GM21515 (cell line): ENCODE measurements around the gene TMEM14B.
"Not testable (repeated sequence)": the region's sequence is repeated elsewhere in the genome, so short reads cannot be mapped to it uniquely, and the experiment has no call there.

Experiments
- ATAC-seq: cut with Tn5 transposase; IDR thresholded peaks from one replicate; pipeline ENCODE4 v1.9.1; 2021; ENCODE audit not compliant: unreplicated experiment

TMEM14B gene

DNA sequence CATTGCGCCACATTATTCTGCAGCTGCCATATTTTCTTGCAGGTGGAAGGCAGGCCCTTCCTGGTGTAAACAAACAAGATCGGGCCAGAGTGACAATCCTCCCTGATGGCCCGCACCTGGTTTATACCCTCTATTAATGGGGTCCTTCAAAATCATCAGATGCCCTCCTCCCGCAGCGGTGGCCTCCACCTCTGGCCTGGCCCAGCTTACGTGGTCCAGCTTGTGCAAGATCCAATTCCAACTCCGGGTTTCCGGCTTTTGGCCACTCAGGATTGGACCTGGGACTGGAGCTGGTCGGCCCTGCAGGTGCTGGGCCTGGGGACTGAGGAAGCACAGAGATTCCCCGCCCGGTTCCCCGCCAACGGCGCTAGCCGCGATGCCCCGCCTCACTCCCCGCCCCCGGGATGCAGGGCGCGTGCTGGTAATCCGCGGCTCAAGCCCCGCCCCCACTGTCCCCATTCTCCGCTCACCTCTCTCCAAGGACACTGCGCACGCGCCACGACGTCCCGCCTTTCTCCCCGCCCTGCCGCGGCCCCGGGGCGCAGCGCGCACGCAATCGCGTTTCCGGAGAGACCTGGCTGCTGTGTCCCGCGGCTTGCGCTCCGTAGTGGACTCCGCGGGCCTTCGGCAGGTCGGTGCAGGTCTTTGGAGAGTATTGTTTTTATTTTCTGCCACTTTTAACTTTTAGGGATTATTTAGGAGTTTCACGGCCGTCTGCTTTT lies at the start of gene TMEM14B:
TMEM14B (plus strand) TSS at position 555 of the 722 bp plus-strand sequence. CDS start 1,441 bp downstream, outside the sequence.
- peak; percentile 97 for ATAC-seq

GRCh38 chr6:10713962-10714361 lies 33.6 kb upstream of the TMEM14B start:
- no peak for ATAC-seq

- no peak for ATAC-seq
Measured at GRCh38 chr6:10719296-10719963, 28.2 kb upstream of the TMEM14B start.

GRCh38 chr6:10719964-10720264 lies 27.7 kb upstream of the TMEM14B start:
- ATAC-seq: no peak

DNA sequence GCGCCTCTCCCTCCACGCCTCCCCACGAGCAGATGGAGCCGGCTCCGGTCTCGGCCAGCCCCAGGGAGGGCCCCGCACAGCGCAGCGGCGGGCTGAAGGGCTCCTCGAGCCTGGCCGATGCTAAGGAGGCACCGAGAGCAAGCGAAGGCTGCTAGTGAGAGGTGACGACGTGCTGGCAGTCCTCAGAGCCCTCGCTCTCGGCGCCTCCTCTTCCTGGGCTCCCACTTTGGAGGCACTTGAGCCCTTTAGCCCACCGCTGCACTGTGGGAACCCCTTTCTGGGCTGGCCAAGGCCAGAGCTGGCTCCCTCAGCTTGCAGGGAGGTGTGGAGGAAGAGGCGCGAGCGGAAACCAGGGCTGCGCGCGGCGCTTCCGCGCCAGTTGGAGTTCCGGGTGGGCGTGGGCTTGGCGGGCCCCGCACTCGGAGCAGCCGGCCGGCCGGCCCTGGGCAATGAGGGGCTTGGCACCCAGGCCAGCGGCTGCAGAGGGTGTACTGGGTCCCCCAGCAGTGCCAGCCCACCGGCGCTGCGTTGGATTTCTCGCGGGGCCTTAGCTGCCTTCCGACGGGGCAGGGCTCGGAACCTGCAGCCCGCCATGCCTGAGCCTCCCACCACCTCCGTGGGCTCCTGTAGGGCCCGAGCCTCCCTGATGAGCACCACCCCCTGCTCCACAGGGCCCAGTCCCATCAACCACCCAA lies 27.2 kb upstream of the TMEM14B start:
- ATAC-seq: peak; percentile 28

- ATAC-seq: not testable (repeated sequence)
Measured at GRCh38 chr6:10720960-10721849, 26.4 kb upstream of the TMEM14B start.

DNA sequence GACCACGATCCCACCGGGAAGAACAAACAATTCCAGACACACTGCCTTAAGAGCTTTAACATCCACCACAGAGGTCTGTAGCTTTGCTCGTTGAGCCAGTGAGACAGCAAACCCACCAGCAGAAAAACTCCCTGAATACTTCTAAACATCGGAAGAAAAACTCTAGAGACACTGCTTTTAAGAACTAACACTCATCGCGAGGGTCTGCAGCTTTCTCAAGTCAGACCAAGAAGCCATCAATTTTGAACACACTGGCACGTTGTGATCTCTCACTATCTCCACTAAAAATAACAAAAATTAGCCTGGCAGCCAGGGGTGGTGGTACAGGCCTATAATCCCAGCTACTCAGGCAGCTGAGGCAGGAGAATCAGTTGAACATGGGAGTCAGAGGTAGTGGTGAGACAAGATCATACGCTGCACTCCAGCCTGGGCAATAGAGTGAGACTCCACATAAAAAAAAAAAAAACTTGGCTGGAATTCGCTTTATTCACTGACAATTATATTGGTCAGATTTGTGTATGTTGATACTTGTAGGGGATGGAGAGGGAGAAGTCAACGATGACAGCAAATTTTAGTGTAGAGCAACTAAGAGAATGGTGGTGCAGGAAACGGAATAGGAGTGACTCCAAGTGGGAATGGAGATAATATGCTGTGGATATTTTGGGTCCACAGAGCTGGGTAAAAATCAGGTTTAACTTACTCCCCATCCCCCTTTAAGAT lies 25.6 kb upstream of the TMEM14B start:
- no peak for ATAC-seq

DNA sequence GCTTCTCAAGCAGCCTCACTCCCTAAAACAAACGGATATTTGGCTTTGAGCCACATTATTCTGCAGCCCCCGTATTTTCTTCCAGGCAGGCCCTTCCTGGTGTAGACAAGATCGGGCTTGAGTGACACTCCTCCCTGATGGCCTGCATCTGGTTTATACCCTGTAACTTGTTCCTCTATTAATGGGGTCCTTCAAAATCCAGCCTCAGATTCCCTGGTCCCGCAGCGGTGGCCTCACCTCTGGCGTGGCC lies 25.1 kb upstream of the TMEM14B start:
- no peak for ATAC-seq

GRCh38 chr6:10722820-10723566 lies 24.6 kb upstream of the TMEM14B start, which contains the start of gene TMEM14C:
TSS of gene TMEM14C (plus strand) at chr6:10723070. CDS start at chr6:10724614, 1,544 bp downstream.
- peak; percentile 96 for ATAC-seq

- no peak for ATAC-seq
Measured at GRCh38 chr6:10723567-10723881, 24.1 kb upstream of the TMEM14B start.

GRCh38 chr6:10725044-10725443 lies 22.6 kb upstream of the TMEM14B start:
- ATAC-seq: no peak

GRCh38 chr6:10725716-10726115 lies 21.9 kb upstream of the TMEM14B start:
- ATAC-seq: no peak

DNA sequence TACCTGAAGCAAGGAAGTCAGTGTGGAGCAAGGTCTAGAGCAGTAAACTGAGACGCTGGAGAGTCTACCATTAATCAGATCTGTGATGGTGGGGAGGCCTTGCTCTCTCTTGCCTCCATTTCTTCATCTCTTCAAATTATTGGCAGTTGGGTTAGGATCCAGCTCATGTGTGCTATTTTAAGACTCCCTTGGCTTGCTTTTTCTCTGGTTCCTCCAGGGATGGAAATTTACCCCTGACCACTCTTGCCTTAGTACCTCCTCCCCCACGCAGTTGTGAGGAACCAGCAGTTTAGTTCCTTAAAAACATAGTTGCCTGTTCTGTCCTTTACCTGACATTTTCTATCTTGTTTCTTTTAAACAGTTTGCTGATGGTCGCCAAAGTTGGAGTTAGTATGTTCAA lies 17.4 kb upstream of the TMEM14B start:
- ATAC-seq: no peak

GRCh38 chr6:10733151-10733715 lies 14.4 kb upstream of the TMEM14B start:
- no peak for ATAC-seq

DNA sequence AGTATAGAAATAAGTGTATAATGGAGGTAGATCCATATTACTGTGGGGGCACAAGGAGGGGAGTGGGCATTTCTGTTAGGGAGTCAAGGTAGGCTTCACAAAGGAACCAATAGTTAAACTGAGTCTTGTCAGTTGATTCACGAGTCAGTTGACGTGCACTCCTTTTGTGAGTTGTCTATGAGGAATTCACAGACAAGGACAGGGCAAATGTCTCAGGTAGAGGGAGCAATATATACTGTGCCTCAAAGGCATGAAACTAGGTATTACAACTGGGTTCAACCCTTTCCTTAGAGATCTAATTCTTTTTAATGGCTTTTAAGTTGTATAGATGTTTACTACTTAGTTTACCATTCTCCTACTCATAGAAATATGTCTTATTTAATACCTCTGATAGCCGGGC lies 13.7 kb upstream of the TMEM14B start:
- ATAC-seq: no peak

- ATAC-seq: no peak
Measured at GRCh38 chr6:10736731-10737130, 10.9 kb upstream of the TMEM14B start.

- ATAC-seq: no peak
Measured at GRCh38 chr6:10740061-10740460, 7.5 kb upstream of the TMEM14B start.

- not testable (repeated sequence) for ATAC-seq
Measured at GRCh38 chr6:10741643-10742042, 6.0 kb upstream of the TMEM14B start.

DNA sequence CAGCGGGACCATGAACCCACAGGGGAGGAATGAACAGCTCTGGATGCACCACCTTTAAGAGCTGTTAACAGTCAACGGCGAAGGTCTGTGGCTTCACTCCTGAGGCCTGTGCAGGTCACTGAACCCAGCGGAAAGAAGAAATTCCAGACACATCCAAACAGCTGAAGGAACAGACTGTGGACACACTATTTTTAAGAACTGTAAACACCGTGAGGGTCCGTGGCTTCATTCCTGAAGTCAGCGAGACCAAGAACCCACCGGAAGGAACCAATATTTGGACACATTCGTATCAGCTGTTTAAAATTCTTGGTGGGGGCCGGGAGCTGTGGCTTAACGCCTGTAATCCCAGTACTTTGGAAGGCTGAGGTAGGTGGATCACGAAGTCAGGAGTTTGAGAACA lies 5.4 kb upstream of the TMEM14B start:
- no peak for ATAC-seq

- ATAC-seq: no peak
Measured at GRCh38 chr6:10743515-10743914, 4.1 kb upstream of the TMEM14B start.
